Immature natural killer cell (primary cell): ENCODE results near the gene NPAS3. TPM values are rescaled to one million over a fixed set of nuclear protein-coding genes. Genes with fewer than 3 reads are reported as not detected.

Source experiments
- DNase-seq, 3 donors: peaks; one replicate each; pipeline ENCODE4 v3.0.0; 2022; ENCODE audit warnings: mixed read lengths in 1 of 3
- H3K27ac Mint-ChIP-seq, 6 donors: one replicate each; pipeline ENCODE4 v1.8.0; 2020; ENCODE audit warnings: mixed read lengths in 6 of 6, mild to moderate bottlenecking in 5 of 6, inconsistent platforms in 4 of 6, moderate library complexity in 3 of 6
- H3K27me3 Mint-ChIP-seq, 3 donors: one replicate each; pipeline ENCODE4 v1.8.0; 2020 to 2021; ENCODE audit warnings: low read depth in 3 of 3, mild to moderate bottlenecking in 3 of 3, mixed read lengths in 3 of 3, moderate library complexity in 3 of 3, inconsistent platforms in 1 of 3
- H3K36me3 Mint-ChIP-seq, 3 donors: one replicate each; pipeline ENCODE4 v1.8.0; 2020; ENCODE audit warnings: mixed read lengths in 3 of 3, inconsistent platforms in 2 of 3, mild to moderate bottlenecking in 2 of 3
- H3K4me1 Mint-ChIP-seq, 2 donors: one replicate each; pipeline ENCODE4 v1.8.0; 2020; ENCODE audit warnings: inconsistent platforms in 2 of 2, mild to moderate bottlenecking in 2 of 2, mixed read lengths in 2 of 2, moderate library complexity in 1 of 2
- H3K4me3 Mint-ChIP-seq, 5 donors: one replicate each; pipeline ENCODE4 v1.8.0; 2020; ENCODE audit warnings: mild to moderate bottlenecking in 5 of 5, mixed read lengths in 5 of 5, inconsistent platforms in 3 of 5, moderate library complexity in 3 of 5
- H3K9me3 Mint-ChIP-seq, 6 donors: one replicate each; pipeline ENCODE4 v1.8.0; 2020; ENCODE audit warnings: mild to moderate bottlenecking in 6 of 6, mixed read lengths in 6 of 6, inconsistent platforms in 4 of 6, moderate library complexity in 3 of 6
- polyA plus RNA-seq, 3 donors: library from polyadenylated mRNA; unstranded; fragments of 300-500 nt; fragmentation: Illumina TruSeq; gene quantifications; one replicate each; pipeline ENCODE4 v1.2.3, GENCODE V29; 2021

Gene NPAS3
- polyA plus RNA-seq, 3 donors from 2014 or later, result not detected

GRCh38 chr14:33762161-33762851 lies 823.6 kb downstream of the NPAS3 start:
- Mint-ChIP-seq H3K9me3 (peaks cover 0 to 3% (median under 1%) of the 10 kb centered on the region in 6 donors), H3K36me3 (no peaks in the 10 kb centered on the region), H3K4me3 (no peak overlapping the region), H3K4me1 (no peaks in the 10 kb centered on the region), H3K27ac (no peak overlapping the region), H3K27me3 (peaks cover 0 to 4% (median 2%) of the 10 kb centered on the region in 3 donors)
- no peak for DNase-seq

GRCh38 chr14:33764876-33765650 lies 826.4 kb downstream of the NPAS3 start:
- peaks cover 0 to 2% (median 1%) of the 10 kb centered on the region in 3 donors for H3K27me3 Mint-ChIP-seq
- peaks cover 0 to 2% (median 0%) of the 10 kb centered on the region in 6 donors for H3K9me3 Mint-ChIP-seq
- no peak overlapping the region for H3K4me3 Mint-ChIP-seq
- H3K4me1 Mint-ChIP-seq, result no peaks in the 10 kb centered on the region
- H3K27ac Mint-ChIP-seq, result no peak overlapping the region
- DNase-seq, result no peak
- no peaks in the 10 kb centered on the region for H3K36me3 Mint-ChIP-seq

DNA sequence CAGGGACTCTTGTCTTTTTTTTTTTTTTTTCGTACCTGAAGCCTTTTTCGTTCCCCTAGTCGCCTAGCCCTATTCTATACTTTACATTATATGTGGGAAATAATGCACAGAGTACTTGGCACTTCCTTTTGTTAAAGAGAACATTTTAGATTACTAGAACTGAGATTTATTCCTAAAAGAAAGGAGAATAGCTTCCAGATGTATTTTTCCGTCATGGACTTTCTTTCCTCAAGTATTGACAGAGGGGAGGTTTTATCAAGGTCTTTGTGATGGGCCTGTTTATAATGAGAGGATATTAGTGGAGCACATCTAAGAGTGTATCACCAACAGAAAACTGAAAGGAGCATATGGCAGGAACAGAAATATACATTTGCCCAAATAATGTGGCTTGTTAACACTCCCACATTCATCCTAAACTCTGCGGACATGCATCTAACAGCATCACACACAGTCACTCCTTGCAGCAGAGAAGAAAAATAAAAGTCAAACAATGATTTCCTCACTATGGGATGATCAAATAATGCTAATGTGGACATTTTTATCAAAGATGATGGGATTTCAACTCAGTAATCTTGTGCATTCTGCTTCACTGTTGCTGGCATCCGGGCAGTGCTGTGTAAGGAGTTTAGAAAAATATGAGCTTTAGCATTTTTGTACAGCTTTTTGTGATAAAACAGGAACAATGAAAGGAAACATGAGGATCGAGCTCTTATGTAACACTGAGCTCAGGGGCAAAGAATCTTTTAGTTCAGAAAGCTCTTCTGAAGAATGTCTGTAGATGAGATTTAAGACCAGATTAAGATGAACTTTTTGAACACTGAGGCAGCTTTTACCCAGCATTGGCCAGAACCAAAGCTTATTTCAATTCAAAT lies 829.1 kb downstream of the NPAS3 start:
- no peaks in the 10 kb centered on the region for H3K4me1 Mint-ChIP-seq
- H3K27me3 Mint-ChIP-seq, result peaks cover 0 to 1% (median 1%) of the 10 kb centered on the region in 3 donors
- H3K27ac Mint-ChIP-seq, result no peak overlapping the region
- H3K4me3 Mint-ChIP-seq, result no peak overlapping the region
- no peak for DNase-seq
- H3K36me3 Mint-ChIP-seq, result no peaks in the 10 kb centered on the region
- peaks cover 0 to 2% (median 0%) of the 10 kb centered on the region in 6 donors for H3K9me3 Mint-ChIP-seq

DNA sequence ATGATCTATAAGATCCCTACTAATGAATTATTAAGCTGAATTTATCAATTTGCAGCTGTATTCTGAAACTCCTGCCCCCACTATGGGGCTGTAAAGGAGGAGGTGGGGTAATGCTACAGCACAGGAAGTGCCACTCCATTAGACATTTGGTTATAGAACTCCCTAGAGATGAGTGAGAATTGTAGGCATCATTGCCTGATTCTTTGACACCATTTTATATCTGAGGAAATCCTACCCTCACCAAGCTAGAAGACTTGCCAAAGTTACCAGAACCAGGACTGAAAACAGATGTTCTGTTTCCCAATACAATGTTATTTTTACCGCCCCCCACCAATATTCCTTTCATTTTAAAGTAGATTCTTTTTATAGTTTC lies 829.8 kb downstream of the NPAS3 start:
- Mint-ChIP-seq H3K9me3 (peaks cover 0 to 5% (median 0%) of the 10 kb centered on the region in 6 donors), H3K36me3 (no peaks in the 10 kb centered on the region), H3K27ac (no peak overlapping the region), H3K27me3 (peaks cover 0 to 1% (median 1%) of the 10 kb centered on the region in 3 donors), H3K4me3 (no peak overlapping the region), H3K4me1 (no peaks in the 10 kb centered on the region)
- no peak for DNase-seq

- H3K4me1 Mint-ChIP-seq, result no peaks in the 10 kb centered on the region
- no peak overlapping the region for H3K4me3 Mint-ChIP-seq
- no peak overlapping the region for H3K27ac Mint-ChIP-seq
These were observed 834.7 kb downstream of the NPAS3 start for GRCh38 chr14:33773205-33774030.

GRCh38 chr14:33774161-33774560 lies 835.5 kb downstream of the NPAS3 start:
- H3K4me3 Mint-ChIP-seq, result no peak overlapping the region
- H3K36me3 Mint-ChIP-seq, result no peaks in the 10 kb centered on the region
- H3K27ac Mint-ChIP-seq, result no peak overlapping the region
- H3K9me3 Mint-ChIP-seq, result peaks cover 0 to 5% (median 0%) of the 10 kb centered on the region in 6 donors
- no peaks in the 10 kb centered on the region for H3K4me1 Mint-ChIP-seq
- no peak for DNase-seq
- H3K27me3 Mint-ChIP-seq, result peaks cover 0 to 3% (median 3%) of the 10 kb centered on the region in 3 donors

More at GRCh38 chr14:33773205-33774030, 834.7 kb downstream of the NPAS3 start:
- DNase-seq, result no peak
- Mint-ChIP-seq H3K36me3 (no peaks in the 10 kb centered on the region), H3K27me3 (peaks cover 0 to 3% (median 3%) of the 10 kb centered on the region in 3 donors), H3K9me3 (peaks cover 0 to 5% (median 0%) of the 10 kb centered on the region in 6 donors)

GRCh38 chr14:33774723-33775470 lies 836.2 kb downstream of the NPAS3 start:
- no peaks in the 10 kb centered on the region for H3K4me1 Mint-ChIP-seq
- peaks cover 0 to 5% (median 0%) of the 10 kb centered on the region in 6 donors for H3K9me3 Mint-ChIP-seq
- H3K27ac Mint-ChIP-seq, result no peak overlapping the region
- peaks cover 0 to 3% (median 2%) of the 10 kb centered on the region in 3 donors for H3K27me3 Mint-ChIP-seq
- H3K4me3 Mint-ChIP-seq, result no peak overlapping the region
- H3K36me3 Mint-ChIP-seq, result no peaks in the 10 kb centered on the region
- no peak for DNase-seq

DNA sequence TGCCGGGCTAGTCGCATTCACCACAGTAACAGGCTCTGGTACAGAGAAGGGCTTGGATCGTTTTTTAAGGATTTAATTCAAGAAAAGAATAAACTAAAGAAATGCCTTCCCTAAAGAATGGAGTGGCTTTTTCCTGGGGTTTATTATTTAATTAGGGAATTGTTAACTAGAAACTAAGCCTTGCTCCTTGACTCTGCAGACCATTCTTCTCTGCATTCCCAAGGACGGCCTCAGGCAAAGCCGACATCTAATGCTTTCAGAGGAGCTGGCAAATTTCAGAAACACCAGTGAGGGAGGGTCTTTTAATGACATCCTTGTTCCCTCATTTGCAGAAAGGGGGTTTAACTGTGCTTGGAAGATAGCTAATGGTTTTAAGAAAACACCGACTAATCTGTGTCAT lies 838.2 kb downstream of the NPAS3 start:
- DNase-seq, result no peak

DNA sequence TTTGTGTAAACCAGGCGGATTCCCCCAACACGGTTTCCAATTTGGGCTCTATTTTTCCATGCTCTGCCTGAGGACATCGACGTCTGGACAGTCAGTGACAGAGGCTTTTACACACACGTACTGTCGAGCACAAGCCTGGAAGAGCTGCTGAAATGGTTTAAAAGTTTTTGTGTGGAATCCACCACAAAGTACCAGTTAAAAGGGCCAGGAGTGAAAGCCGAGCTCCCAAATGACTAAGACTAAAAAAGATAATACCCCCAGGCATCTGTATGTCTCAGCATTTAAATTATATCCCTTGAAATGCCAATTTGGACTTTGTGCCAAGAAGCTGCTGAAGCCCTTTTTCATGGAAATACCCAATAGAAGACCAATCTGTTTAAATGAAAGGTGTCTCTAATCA lies 839.0 kb downstream of the NPAS3 start:
- Mint-ChIP-seq H3K27me3 (peaks cover 0 to 4% (median 2%) of the 10 kb centered on the region in 3 donors), H3K36me3 (no peaks in the 10 kb centered on the region), H3K4me3 (no peak overlapping the region), H3K27ac (no peak overlapping the region), H3K9me3 (peaks cover 0 to 4% (median 0%) of the 10 kb centered on the region in 6 donors), H3K4me1 (no peaks in the 10 kb centered on the region)
- DNase-seq, result no peak

More for the DNA sequence above, 838.2 kb downstream of the NPAS3 start:
- no peaks in the 10 kb centered on the region for H3K36me3 Mint-ChIP-seq
- H3K4me3 Mint-ChIP-seq, result no peak overlapping the region
- H3K9me3 Mint-ChIP-seq, result peaks cover 0 to 5% (median 0%) of the 10 kb centered on the region in 6 donors
- peaks cover 0 to 5% (median 2%) of the 10 kb centered on the region in 3 donors for H3K27me3 Mint-ChIP-seq
- no peak overlapping the region for H3K27ac Mint-ChIP-seq
- no peaks in the 10 kb centered on the region for H3K4me1 Mint-ChIP-seq

- Mint-ChIP-seq H3K27me3 (peaks cover 0 to 6% (median 2%) of the 10 kb centered on the region in 3 donors), H3K4me3 (no peak overlapping the region)
- no peak for DNase-seq
These were observed 841.4 kb downstream of the NPAS3 start for GRCh38 chr14:33780035-33780434.

DNA sequence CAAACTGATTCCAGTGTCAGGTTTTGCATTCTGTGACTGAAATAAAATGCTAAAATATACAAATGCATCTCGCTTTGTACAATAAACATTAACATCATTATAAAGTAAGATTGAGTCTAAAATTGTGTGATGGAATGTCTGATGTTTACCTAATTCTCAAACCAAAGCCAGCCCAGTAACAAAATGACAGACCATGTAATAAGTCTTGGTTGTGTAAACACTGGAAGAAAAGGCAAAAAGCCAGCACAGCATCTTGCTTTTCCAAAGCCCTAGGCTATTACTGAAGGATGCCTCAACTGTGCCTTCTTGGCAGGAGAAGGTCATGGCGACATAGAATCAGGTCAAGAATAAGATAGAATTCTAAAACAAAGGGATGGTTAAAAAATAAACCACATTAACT lies 842.6 kb downstream of the NPAS3 start:
- no peaks in the 10 kb centered on the region for H3K36me3 Mint-ChIP-seq
- H3K27me3 Mint-ChIP-seq, result peaks cover 0 to 7% (median 0%) of the 10 kb centered on the region in 3 donors
- no peak for DNase-seq
- no peak overlapping the region for H3K4me3 Mint-ChIP-seq
- no peak overlapping the region for H3K27ac Mint-ChIP-seq
- no peaks in the 10 kb centered on the region for H3K4me1 Mint-ChIP-seq
- peaks cover 0 to 2% (median 0%) of the 10 kb centered on the region in 6 donors for H3K9me3 Mint-ChIP-seq

More at GRCh38 chr14:33780035-33780434, 841.4 kb downstream of the NPAS3 start:
- no peak overlapping the region for H3K27ac Mint-ChIP-seq
- no peaks in the 10 kb centered on the region for H3K36me3 Mint-ChIP-seq
- no peaks in the 10 kb centered on the region for H3K4me1 Mint-ChIP-seq
- H3K9me3 Mint-ChIP-seq, result peaks cover 0 to 2% (median 0%) of the 10 kb centered on the region in 6 donors

GRCh38 chr14:33782923-33783322 lies 844.2 kb downstream of the NPAS3 start:
- Mint-ChIP-seq H3K4me1 (no peaks in the 10 kb centered on the region), H3K27me3 (peaks cover 0 to 6% (median 0%) of the 10 kb centered on the region in 3 donors), H3K36me3 (no peaks in the 10 kb centered on the region), H3K9me3 (peaks cover 0 to 2% (median 0%) of the 10 kb centered on the region in 6 donors), H3K27ac (no peak overlapping the region), H3K4me3 (no peak overlapping the region)
- DNase-seq, result no peak
